ENCODE results near the gene HMGXB3.

GRCh38 chr5:150082374-150082773 is 81.8 kb downstream of the HMGXB3 start:
- no peak for TF ChIP-seq POLR2A (IDR thresholded peaks at IDR 0.05; ENCODE audit: extremely low read depth, insufficient read length)
- no peak for TF ChIP-seq CTCF (IDR thresholded peaks at IDR 0.05; ENCODE audit: low read depth, low read length)
